HEK293 (cell line): ENCODE measurements around the gene CAMK2G.

Experiments
- CTCF ChIA-PET: fragments of 350-600 bp; formaldehyde crosslinking; extraction: SDS; loops from one replicate; lab custom pipeline; 2021; ENCODE audit warnings: antibody characterized with exemption; lab: Yijun Ruan, JAX
- POLR2A ChIA-PET: fragments of 300-600 bp; formaldehyde crosslinking; extraction: SDS; loops from one replicate; lab custom pipeline; 2020; ENCODE audit warnings: antibody characterized with exemption, inconsistent platforms; lab: Yijun Ruan, JAX
- H3K27ac ChIP-seq: fragments of 200-500 bp; sonication (Bioruptor generic); 2 replicates; pipeline ENCODE4 v1.5.1; 2014; ENCODE audit warnings: low read depth, low read length, control low read depth, inconsistent platforms; ENCODE audit errors: extremely low read depth
- H3K36me3 ChIP-seq, 2 experiments: fragments of 200-500 bp in 1 of 2; sonication (Bioruptor generic) in 1 of 2; 1 replicate in 1 of 2; 2 replicates in 1 of 2; pipeline ENCODE4 v1.5.1; 2014 to 2017; ENCODE audit warnings: inconsistent platforms in 2 of 2, low read length in 2 of 2; ENCODE audit not compliant: control insufficient read depth in 2 of 2, insufficient read depth in 1 of 2
- H3K4me1 ChIP-seq: fragments of 200-500 bp; sonication (Bioruptor generic); 2 replicates; pipeline ENCODE4 v1.5.1; 2014; ENCODE audit warnings: mild to moderate bottlenecking, low read length, inconsistent platforms; ENCODE audit not compliant: control insufficient read depth, insufficient read depth
- H3K4me3 ChIP-seq: 2 replicates; pipeline ENCODE4 v1.5.1; 2011; ENCODE audit warnings: low read depth, mild to moderate bottlenecking, control low read depth, low read length, moderate library complexity
- H3K9me3 ChIP-seq: fragments of 200-500 bp; sonication (Bioruptor generic); 2 replicates; pipeline ENCODE4 v1.5.1; 2014; ENCODE audit warnings: low read depth, low read length, inconsistent platforms; ENCODE audit not compliant: control insufficient read depth, insufficient read depth
- AEBP2 ChIP-seq: fragments of 450-650 bp; formaldehyde crosslinking; IDR thresholded peaks from 2 replicates; pipeline ENCODE4 v1.5.1; 2016; ENCODE audit warnings: missing biosample characterization, missing genetic modification characterization, borderline replicate concordance
- KLF1 ChIP-seq: fragments of 450-650 bp; formaldehyde crosslinking; IDR thresholded peaks from 2 replicates; pipeline ENCODE4 v1.5.1; 2016; ENCODE audit warnings: missing biosample characterization, missing genetic modification characterization
- KLF16 ChIP-seq: fragments of 450-650 bp; formaldehyde crosslinking; IDR thresholded peaks from 2 replicates; pipeline ENCODE4 v1.5.1; 2017; ENCODE audit warnings: missing biosample characterization, missing genetic modification characterization
- PATZ1 ChIP-seq: fragments of 450-650 bp; formaldehyde crosslinking; IDR thresholded peaks from 2 replicates; pipeline ENCODE4 v1.5.1; 2016; ENCODE audit warnings: missing biosample characterization, missing genetic modification characterization
- ZBTB11 ChIP-seq: fragments of 450-650 bp; formaldehyde crosslinking; conservative IDR thresholded peaks from 2 replicates; pipeline ENCODE4 v1.5.1; 2016; ENCODE audit warnings: low read depth, missing biosample characterization, missing genetic modification characterization
- ZBTB20 ChIP-seq: fragments of 450-650 bp; formaldehyde crosslinking; IDR thresholded peaks from 2 replicates; pipeline ENCODE4 v1.5.1; 2016; ENCODE audit warnings: missing biosample characterization, missing genetic modification characterization
- ZBTB48 ChIP-seq: fragments of 450-650 bp; formaldehyde crosslinking; IDR thresholded peaks from 2 replicates; pipeline ENCODE4 v1.5.1; 2016; ENCODE audit warnings: missing biosample characterization, missing genetic modification characterization
- ZBTB7A ChIP-seq: fragments of 450-650 bp; formaldehyde crosslinking; IDR thresholded peaks from 2 replicates; pipeline ENCODE4 v1.5.1; 2016; ENCODE audit warnings: low read depth, missing biosample characterization, missing genetic modification characterization
- ZFP41 ChIP-seq: fragments of 450-650 bp; formaldehyde crosslinking; IDR thresholded peaks from 2 replicates; pipeline ENCODE4 v1.5.1; 2016; ENCODE audit warnings: missing biosample characterization, missing genetic modification characterization, borderline replicate concordance
- ZIC2 ChIP-seq: fragments of 450-650 bp; formaldehyde crosslinking; IDR thresholded peaks from 2 replicates; pipeline ENCODE4 v1.5.1; 2016; ENCODE audit warnings: missing biosample characterization, missing genetic modification characterization
- ZNF138 ChIP-seq: fragments of 450-650 bp; formaldehyde crosslinking; IDR thresholded peaks from 2 replicates; pipeline ENCODE4 v1.5.1; 2016; ENCODE audit warnings: missing biosample characterization, missing genetic modification characterization, borderline replicate concordance
- ZNF24 ChIP-seq: fragments of 450-650 bp; formaldehyde crosslinking; IDR thresholded peaks from 2 replicates; pipeline ENCODE4 v1.5.1; 2016; ENCODE audit warnings: missing biosample characterization, missing genetic modification characterization
- ZNF341 ChIP-seq: fragments of 450-650 bp; formaldehyde crosslinking; IDR thresholded peaks from 2 replicates; pipeline ENCODE4; 2016; ENCODE audit warnings: low read depth, missing biosample characterization, missing genetic modification characterization
- ZNF530 ChIP-seq: fragments of 450-650 bp; formaldehyde crosslinking; IDR thresholded peaks from 2 replicates; pipeline ENCODE4 v1.5.1; 2016; ENCODE audit warnings: low read depth, missing biosample characterization, missing genetic modification characterization
- ZNF558 ChIP-seq: fragments of 450-650 bp; formaldehyde crosslinking; IDR thresholded peaks from 2 replicates; pipeline ENCODE4 v1.5.1; 2016; ENCODE audit warnings: missing biosample characterization, missing genetic modification characterization
- ZNF76 ChIP-seq: fragments of 450-650 bp; formaldehyde crosslinking; IDR thresholded peaks from 2 replicates; pipeline ENCODE4; 2016; ENCODE audit warnings: low read depth, missing biosample characterization, missing genetic modification characterization, borderline replicate concordance
- ZNF830 ChIP-seq: fragments of 450-650 bp; IDR thresholded peaks from 2 replicates; pipeline ENCODE4 v1.5.0; 2018; ENCODE audit warnings: missing biosample characterization, missing genetic modification characterization, low read depth, mild to moderate bottlenecking, moderate library complexity
- TF ChIP-seq, protein P1 (sequence below): fragments of 450-650 bp; formaldehyde crosslinking; IDR thresholded peaks from 2 replicates; pipeline ENCODE4 v1.5.1; 2016; ENCODE audit warnings: missing biosample characterization, missing genetic modification characterization
- TF ChIP-seq, protein P2 (sequence below): fragments of 450-650 bp; formaldehyde crosslinking; IDR thresholded peaks from 2 replicates; pipeline ENCODE4 v1.5.1; 2017; ENCODE audit warnings: missing biosample characterization, missing genetic modification characterization

The CAMK2G gene

GRCh38 chr10:73853196-73853595, 21.2 kb downstream of the CAMK2G start:
- Histone ChIP-seq H3K36me3 (peaks cover 0 to 63% of the 10 kb centered on the region in 2 experiments; a peak in 1 of 3 replicates), H3K27ac (no peak overlapping the region), H3K4me1 (peaks cover 6% of the 10 kb centered on the region; the same call in 1 of the 2 replicates)
- CTCF ChIA-PET = interaction anchor here (1.7 to 12.7 kb wide), 2 partner anchors 9 to 25 kb away, joined by 6 to 267 read pairs; partner anchors contain the start of gene CAMK2G
- TF ChIP-seq PATZ1 (tag by site-specific recombination) (no peak), ZFP41 (tag by site-specific recombination) (no peak), ZNF341 (no peak), KLF1 (tag by site-specific recombination) (no peak), ZNF76 (tag by site-specific recombination) (no peak)
- TF ChIP-seq, protein P1, sequence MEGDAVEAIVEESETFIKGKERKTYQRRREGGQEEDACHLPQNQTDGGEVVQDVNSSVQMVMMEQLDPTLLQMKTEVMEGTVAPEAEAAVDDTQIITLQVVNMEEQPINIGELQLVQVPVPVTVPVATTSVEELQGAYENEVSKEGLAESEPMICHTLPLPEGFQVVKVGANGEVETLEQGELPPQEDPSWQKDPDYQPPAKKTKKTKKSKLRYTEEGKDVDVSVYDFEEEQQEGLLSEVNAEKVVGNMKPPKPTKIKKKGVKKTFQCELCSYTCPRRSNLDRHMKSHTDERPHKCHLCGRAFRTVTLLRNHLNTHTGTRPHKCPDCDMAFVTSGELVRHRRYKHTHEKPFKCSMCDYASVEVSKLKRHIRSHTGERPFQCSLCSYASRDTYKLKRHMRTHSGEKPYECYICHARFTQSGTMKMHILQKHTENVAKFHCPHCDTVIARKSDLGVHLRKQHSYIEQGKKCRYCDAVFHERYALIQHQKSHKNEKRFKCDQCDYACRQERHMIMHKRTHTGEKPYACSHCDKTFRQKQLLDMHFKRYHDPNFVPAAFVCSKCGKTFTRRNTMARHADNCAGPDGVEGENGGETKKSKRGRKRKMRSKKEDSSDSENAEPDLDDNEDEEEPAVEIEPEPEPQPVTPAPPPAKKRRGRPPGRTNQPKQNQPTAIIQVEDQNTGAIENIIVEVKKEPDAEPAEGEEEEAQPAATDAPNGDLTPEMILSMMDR (tag by site-specific recombination) = no peak
- TF ChIP-seq, all 188 proteins: peak for 0
- H3K9me3 ChIP-seq = no peaks in the 10 kb centered on the region
- POLR2A ChIA-PET = no interaction called here
- H3K4me3 ChIP-seq = no peak overlapping the region

DNA sequence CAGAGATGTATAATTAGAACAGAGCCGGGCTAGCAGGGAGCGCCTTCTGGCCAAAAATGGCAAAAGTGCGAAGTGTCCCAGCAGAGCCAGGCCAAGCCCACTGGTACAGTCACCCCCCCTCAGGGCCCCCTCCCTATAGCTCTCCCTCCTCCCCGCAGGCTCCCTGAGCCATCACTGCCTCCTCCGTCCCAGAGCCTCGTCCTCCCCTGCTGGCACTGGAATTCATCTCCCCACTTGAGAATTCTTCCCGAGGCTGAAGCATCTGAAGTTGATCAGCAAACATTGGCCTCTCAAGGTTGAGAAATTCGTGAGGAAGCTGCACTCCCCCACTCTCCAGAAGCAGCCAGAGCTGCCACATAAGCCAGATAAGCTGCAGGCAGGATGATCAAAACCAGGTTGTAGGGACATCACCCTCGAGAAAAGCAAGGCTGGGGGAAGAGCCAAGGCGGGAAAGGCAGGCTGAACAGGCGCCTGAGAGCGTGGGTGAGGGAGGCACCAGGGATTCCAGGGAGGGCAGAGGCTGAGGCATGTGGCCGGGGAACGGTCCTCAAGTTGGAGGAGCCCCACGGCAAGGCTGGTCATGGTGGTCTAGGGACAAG, 23.4 kb downstream of the CAMK2G start:
- ChIA-PET POLR2A (interaction anchor here (2.1 kb wide), 1 partner anchor 29 kb away, joined by 9 read pairs; no protein-coding TSS in a partner anchor), CTCF (interaction anchor here (0.5 to 12.7 kb wide), 5 partner anchors 28 to 918 kb away, joined by 3 to 267 read pairs (median 4); partner anchors contain the start of gene CAMK2G)
- Histone ChIP-seq H3K36me3 (peaks cover 0 to 65% of the 10 kb centered on the region in 2 experiments; a peak in 1 of 3 replicates), H3K4me1 (no peaks in the 10 kb centered on the region), H3K4me3 (no peak overlapping the region)
- TF ChIP-seq ZBTB48 (tag by site-specific recombination) = no peak
- TF ChIP-seq ZIC2 (tag by site-specific recombination) = peak; percentile 53
- no peak for TF ChIP-seq ZNF138 (tag by site-specific recombination)
- TF ChIP-seq, all 188 proteins: peak for 1
- Histone ChIP-seq H3K9me3 (no peaks in the 10 kb centered on the region), H3K27ac (no peak overlapping the region)

- ChIA-PET CTCF (interaction anchor here (0.6 to 12.7 kb wide), 18 partner anchors 8 to 492 kb away, joined by 3 to 267 read pairs (median 4); partner anchors contain the start of genes CAMK2G and CFAP70), POLR2A (interaction anchor here (2.1 kb wide), 1 partner anchor 30 kb away, joined by 9 read pairs; no protein-coding TSS in a partner anchor)
- Histone ChIP-seq H3K27ac (no peak overlapping the region), H3K36me3 (peaks cover 3 to 65% of the 10 kb centered on the region in 2 experiments; a peak in 2 of 3 replicates), H3K4me1 (no peaks in the 10 kb centered on the region), H3K4me3 (no peak overlapping the region), H3K9me3 (no peaks in the 10 kb centered on the region)
- no peak for TF ChIP-seq ZBTB20 (tag by site-specific recombination)
- TF ChIP-seq, protein P2, sequence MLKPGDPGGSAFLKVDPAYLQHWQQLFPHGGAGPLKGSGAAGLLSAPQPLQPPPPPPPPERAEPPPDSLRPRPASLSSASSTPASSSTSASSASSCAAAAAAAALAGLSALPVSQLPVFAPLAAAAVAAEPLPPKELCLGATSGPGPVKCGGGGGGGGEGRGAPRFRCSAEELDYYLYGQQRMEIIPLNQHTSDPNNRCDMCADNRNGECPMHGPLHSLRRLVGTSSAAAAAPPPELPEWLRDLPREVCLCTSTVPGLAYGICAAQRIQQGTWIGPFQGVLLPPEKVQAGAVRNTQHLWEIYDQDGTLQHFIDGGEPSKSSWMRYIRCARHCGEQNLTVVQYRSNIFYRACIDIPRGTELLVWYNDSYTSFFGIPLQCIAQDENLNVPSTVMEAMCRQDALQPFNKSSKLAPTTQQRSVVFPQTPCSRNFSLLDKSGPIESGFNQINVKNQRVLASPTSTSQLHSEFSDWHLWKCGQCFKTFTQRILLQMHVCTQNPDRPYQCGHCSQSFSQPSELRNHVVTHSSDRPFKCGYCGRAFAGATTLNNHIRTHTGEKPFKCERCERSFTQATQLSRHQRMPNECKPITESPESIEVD = no peak
- no peak for TF ChIP-seq ZNF558 (tag by site-specific recombination)
- no peak for TF ChIP-seq ZBTB11 (tag by site-specific recombination)
- TF ChIP-seq ZNF530 = no peak
- no peak for TF ChIP-seq ZBTB7A (tag by site-specific recombination)
- TF ChIP-seq KLF16 (tag by site-specific recombination) = no peak
- TF ChIP-seq ZNF830 (tag by site-specific recombination) = no peak
- TF ChIP-seq ZNF24 (tag by site-specific recombination) = no peak
- TF ChIP-seq AEBP2 (tag by site-specific recombination) = no peak
Observed at GRCh38 chr10:73850211-73850610, 24.1 kb downstream of the CAMK2G start.
